Ovary (tissue), 9 donors: ENCODE measurements around the gene DNER. TPM values are rescaled to one million over a fixed set of nuclear protein-coding genes. Genes with fewer than 3 reads are reported as not detected.

Experiments used
- DNase-seq, 5 donors: peaks; one replicate each; pipeline ENCODE4 v3.0.0-alpha.2; 2019 to 2020
- H3K27ac ChIP-seq, 2 donors: fragments of 200-600 bp; one replicate each; pipeline versions ENCODE4 v1.5.1 to v1.8.0; 2019 to 2022
- H3K27me3 ChIP-seq: fragments of 200-600 bp; one replicate; pipeline ENCODE4 v1.8.0; 2022
- H3K36me3 ChIP-seq: fragments of 200-600 bp; sonication (generic); one replicate; pipeline ENCODE4 v1.5.1; 2019
- H3K4me1 ChIP-seq: one replicate; pipeline ENCODE4 v1.8.1; 2013; ENCODE audit warnings: mild to moderate bottlenecking, moderate library complexity; ENCODE audit not compliant: insufficient read depth
- H3K4me3 ChIP-seq: fragments of 200-600 bp; sonication (generic); one replicate; pipeline ENCODE4 v1.5.1; 2017
- H3K9me3 ChIP-seq, 2 donors: fragments of 200-600 bp in 1 of 2; sonication (generic) in 1 of 2; one replicate each; pipeline versions ENCODE4 v1.5.1 to v1.8.1; 2013 to 2019; ENCODE audit warnings: mild to moderate bottlenecking in 1 of 2, moderate library complexity in 1 of 2
- CTCF ChIP-seq, 3 donors: fragments of 450-650 bp in 2 of 3; fragments of 200-600 bp in 1 of 3; IDR thresholded peaks; one replicate each; pipeline versions ENCODE4 v1.5.1 to v1.8.0; 2016 to 2022; ENCODE audit warnings: antibody characterized with exemption in 3 of 3, mild to moderate bottlenecking in 1 of 3
- EP300 ChIP-seq: sonication (generic); formaldehyde crosslinking; IDR thresholded peaks from one replicate; pipeline ENCODE4 v1.6.1; 2017; ENCODE audit warnings: antibody characterized with exemption
- POLR2A ChIP-seq: fragments of 450-650 bp; IDR thresholded peaks from one replicate; pipeline ENCODE4 v1.6.1; 2017; ENCODE audit warnings: antibody characterized with exemption, mild to moderate bottlenecking, moderate library complexity
- WGBS, 3 donors: extraction: QIAGEN DNeasy Blood & Tissue Kit in 1 of 3; methylation state at CpG; one replicate each; pipeline versions ENCODE4 v1.1.5 to v1.1.7; 2013 to 2017; 5-methylcytosine and 5-hydroxymethylcytosine counted together
- intact Hi-C, 4 donors: fragments of 100-400 bp; cut with DNase I; formaldehyde crosslinking; loops; one replicate each; pipeline versions ENCODE4 v1.11.0 to v1.15.1; 2022 to 2023
- polyA plus RNA-seq, 2 donors: library from polyadenylated mRNA; stranded (reverse); fragments of 200-250 nt in 1 of 2; fragments of 350-450 nt in 1 of 2; fragmentation: Illumina TruSeq in 1 of 2; extraction: RNeasy Lipid Tissue Mini Kit (QIAGEN cat#74804) in 1 of 2; gene quantifications; one replicate each; pipeline ENCODE4 v1.2.3, GENCODE V29; 2013 to 2014
- total RNA-seq, 7 donors: library from RNA; depleted of rRNA in 2 of 7; stranded (reverse); fragments of >200 nt in 2 of 7; fragmentation: NEBNext Ultra II Directional in 3 of 7; extraction: Animal tissue kit (Norgen Biotek cat#: 25700) in 3 of 7; gene quantifications; one replicate each; pipeline versions ENCODE4 v1.1.0 to v1.2.4, GENCODE V29; 2016 to 2023
- donor health status: DM: no; HTN: no; CAD: no; lungs with moderate emphysema.
- donor health status: DM: no; HTN: no; CAD: no.
- donor health status: Bipolar disorder and iron deficiency.
- donor health status: DM: yes; HTN: yes; CAD: no.
- donor health status: DM: no; HTN: no; CAD: no.
- donor health status: DM: yes; HTN: yes; CAD: no.

DNER gene
- total and polyA plus RNA-seq, 9 donors: 0.17 to 2.7 (median 1.2) TPM; not detected in 1

- no peak for DNase-seq
Observed at GRCh38 chr2:229410264-229410663, 304.1 kb downstream of the DNER start.

DNA sequence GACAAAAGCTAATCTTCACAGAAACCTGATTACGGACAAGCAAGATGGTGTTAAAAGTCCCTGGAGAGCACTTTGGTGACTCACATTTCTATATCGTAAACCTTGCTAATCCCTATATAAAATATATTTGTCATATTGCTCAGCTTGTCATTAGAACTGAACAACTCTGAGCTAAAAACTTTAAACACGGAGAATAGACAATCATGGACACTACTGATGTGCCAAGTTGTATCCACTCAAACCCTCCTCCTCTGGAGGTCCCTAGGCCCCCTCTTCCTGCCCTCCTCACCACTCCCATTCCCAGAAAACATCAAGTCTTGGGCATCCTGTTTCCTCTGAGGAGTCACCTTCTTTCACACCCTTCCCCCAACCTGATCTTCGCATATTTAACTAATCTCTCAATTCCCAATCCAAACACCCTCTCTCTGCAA, 304.6 kb downstream of the DNER start:
- Histone ChIP-seq H3K4me1 (peaks cover 12% of the 10 kb centered on the region), H3K9me3 (no peaks in the 10 kb centered on the region), H3K27ac (peak overlapping the region in 1 of 2 donors; percentile 3), H3K36me3 (no peaks in the 10 kb centered on the region), H3K27me3 (no peaks in the 10 kb centered on the region), H3K4me3 (no peak overlapping the region)
- no peak for TF ChIP-seq EP300
- TF ChIP-seq CTCF (IDR thresholded peaks at IDR 0.05): no peak
- TF ChIP-seq POLR2A: no peak
- intact Hi-C loops: loop anchor here in 1 of 4 donors (10.0 kb wide), 1 partner anchor 135 kb away; the partner anchor contains the start of gene PID1
- no peak for DNase-seq
- 83 to 89% (median 88%) methylated on average over 4 of the region's 4 CpGs for WGBS, 3 donors

More at GRCh38 chr2:229410264-229410663, 304.1 kb downstream of the DNER start:
- peaks cover 12% of the 10 kb centered on the region for H3K4me1 ChIP-seq
- H3K36me3 ChIP-seq: no peaks in the 10 kb centered on the region
- no peaks in the 10 kb centered on the region for H3K9me3 ChIP-seq
- no peaks in the 10 kb centered on the region for H3K27me3 ChIP-seq
- 37 to 39% (median 37%) methylated on average over 6 of the region's 6 CpGs for WGBS, 3 donors
- H3K4me3 ChIP-seq: no peak overlapping the region
- intact Hi-C loops: loop anchor here in 1 of 4 donors (10.0 kb wide), 1 partner anchor 135 kb away; the partner anchor contains the start of gene PID1
- no peak overlapping the region for H3K27ac ChIP-seq
- TF ChIP-seq POLR2A: no peak
- no peak for TF ChIP-seq CTCF (IDR thresholded peaks at IDR 0.05)
- TF ChIP-seq EP300: no peak

GRCh38 chr2:229408962-229409361, 305.4 kb downstream of the DNER start:
- H3K27me3 ChIP-seq: no peaks in the 10 kb centered on the region
- H3K36me3 ChIP-seq: no peaks in the 10 kb centered on the region
- no peak for TF ChIP-seq POLR2A
- no peak for TF ChIP-seq EP300
- TF ChIP-seq CTCF (IDR thresholded peaks at IDR 0.05): no peak
- no peak overlapping the region for H3K4me3 ChIP-seq
- H3K9me3 ChIP-seq: no peaks in the 10 kb centered on the region
- peak overlapping the region; percentile 55 to 74 for H3K27ac ChIP-seq
- peaks cover 12% of the 10 kb centered on the region for H3K4me1 ChIP-seq
- DNase-seq: no peak
- intact Hi-C loops: no loop called here
- 67 to 91% (median 89%) methylated on average over 3 of the region's 3 CpGs for WGBS, 3 donors

DNA sequence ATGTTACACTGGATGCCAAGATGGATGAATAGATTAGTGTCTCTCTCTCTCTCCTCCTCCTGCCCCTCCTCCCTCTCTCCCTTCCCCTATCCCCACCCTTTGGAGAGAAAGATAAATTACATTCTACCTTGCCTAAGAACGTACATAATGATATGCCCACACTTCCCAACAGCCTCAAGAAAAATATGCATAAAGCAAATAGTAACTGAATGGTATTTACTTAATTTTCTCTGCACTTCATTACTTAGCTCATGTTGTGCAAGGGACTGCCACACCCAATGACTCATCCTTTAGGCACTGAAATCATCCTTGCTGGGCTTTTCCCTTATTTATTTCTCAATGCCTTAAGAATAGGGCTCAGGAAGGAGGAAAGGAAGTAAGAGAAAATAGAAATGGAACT, 306.0 kb downstream of the DNER start:
- intact Hi-C loops: no loop called here
- Histone ChIP-seq H3K27me3 (no peaks in the 10 kb centered on the region), H3K4me1 (peaks cover 12% of the 10 kb centered on the region), H3K27ac (peak overlapping the region; percentile 21 to 74), H3K4me3 (no peak overlapping the region), H3K9me3 (no peaks in the 10 kb centered on the region), H3K36me3 (no peaks in the 10 kb centered on the region)
- peak in 2 of 5 donors; percentile 51 to 83 for DNase-seq
- peak; percentile 62 for TF ChIP-seq EP300
- TF ChIP-seq POLR2A: no peak
- 13 to 21% (median 17%) methylated on average over 1 of the region's 1 CpG for WGBS, 3 donors

DNA sequence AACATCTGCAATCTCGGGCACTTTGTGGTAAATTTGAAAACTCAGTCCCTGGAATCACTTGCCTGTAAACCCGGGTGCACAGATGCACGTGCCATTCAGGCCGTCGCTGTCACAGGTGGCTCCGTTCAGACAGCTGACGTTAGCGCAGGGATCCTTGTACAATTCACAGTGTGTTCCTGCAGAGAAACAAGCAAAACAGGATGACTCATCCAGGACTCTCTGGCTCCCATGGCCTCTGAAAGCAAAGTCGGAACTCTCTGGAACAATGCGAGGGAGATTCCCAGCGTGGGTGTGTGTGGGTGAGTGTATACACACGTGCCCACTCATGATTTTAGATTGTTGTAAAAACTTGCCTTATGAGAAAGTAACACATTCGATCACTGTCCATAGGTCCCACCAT, 307.2 kb downstream of the DNER start:
- WGBS, 3 donors: 3 to 17% (median 5%) methylated on average over 13 of the region's 13 CpGs
- Histone ChIP-seq H3K36me3 (no peaks in the 10 kb centered on the region), H3K27me3 (no peaks in the 10 kb centered on the region), H3K9me3 (no peaks in the 10 kb centered on the region), H3K4me3 (no peak overlapping the region), H3K27ac (peak overlapping the region; percentile 28 to 74), H3K4me1 (peaks cover 12% of the 10 kb centered on the region)
- TF ChIP-seq POLR2A (no peak), EP300 (peak; percentile 63)
- intact Hi-C loops: no loop called here
- peak; percentile 74 to 92 (median 89) for DNase-seq
